ENCODE data around the gene GABBR2. TPM values are rescaled to one million over a fixed set of nuclear protein-coding genes. Genes with fewer than 3 reads are reported as not detected.

The GABBR2 gene
- total RNA-seq, 2 experiments from 2014 or later, result not detected

GRCh38 chr9:98521141-98521540 lies 187.6 kb downstream of the GABBR2 start:
- no peaks in the 10 kb centered on the region for H3K4me1 ChIP-seq (ENCODE audit: insufficient read depth, low read length, poor library complexity, severe bottlenecking)
- H3K27ac ChIP-seq (ENCODE audit: low read depth, low read length, poor library complexity, severe bottlenecking), result no peak overlapping the region
- no peak for DNase-seq (ENCODE audit: low spot score)
- H2AFZ ChIP-seq (ENCODE audit: low read length), result no peak overlapping the region
- H3K79me2 ChIP-seq (ENCODE audit: insufficient read depth, low read depth, low read length), result no peaks in the 10 kb centered on the region
- TF ChIP-seq EZH2phosphoT487 (IDR thresholded peaks at IDR 0.05; ENCODE audit: borderline replicate concordance, low read depth, low read length), result no peak
- TF ChIP-seq, protein P1, sequence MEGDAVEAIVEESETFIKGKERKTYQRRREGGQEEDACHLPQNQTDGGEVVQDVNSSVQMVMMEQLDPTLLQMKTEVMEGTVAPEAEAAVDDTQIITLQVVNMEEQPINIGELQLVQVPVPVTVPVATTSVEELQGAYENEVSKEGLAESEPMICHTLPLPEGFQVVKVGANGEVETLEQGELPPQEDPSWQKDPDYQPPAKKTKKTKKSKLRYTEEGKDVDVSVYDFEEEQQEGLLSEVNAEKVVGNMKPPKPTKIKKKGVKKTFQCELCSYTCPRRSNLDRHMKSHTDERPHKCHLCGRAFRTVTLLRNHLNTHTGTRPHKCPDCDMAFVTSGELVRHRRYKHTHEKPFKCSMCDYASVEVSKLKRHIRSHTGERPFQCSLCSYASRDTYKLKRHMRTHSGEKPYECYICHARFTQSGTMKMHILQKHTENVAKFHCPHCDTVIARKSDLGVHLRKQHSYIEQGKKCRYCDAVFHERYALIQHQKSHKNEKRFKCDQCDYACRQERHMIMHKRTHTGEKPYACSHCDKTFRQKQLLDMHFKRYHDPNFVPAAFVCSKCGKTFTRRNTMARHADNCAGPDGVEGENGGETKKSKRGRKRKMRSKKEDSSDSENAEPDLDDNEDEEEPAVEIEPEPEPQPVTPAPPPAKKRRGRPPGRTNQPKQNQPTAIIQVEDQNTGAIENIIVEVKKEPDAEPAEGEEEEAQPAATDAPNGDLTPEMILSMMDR (conservative IDR thresholded peaks at IDR 0.05; ENCODE audit: low read length), result no peak
- H3K4me2 ChIP-seq (ENCODE audit: low read length), result no peak overlapping the region
- ChIA-PET POLR2A (no interaction called here), CTCF (ENCODE audit: unreplicated experiment) (no interaction called here)
- H3K9me2 ChIP-seq (ENCODE audit: insufficient read depth, low read length), result no peaks in the 10 kb centered on the region
- H3K4me3 ChIP-seq (ENCODE audit: low read depth, low read length, poor library complexity, severe bottlenecking), result no peak overlapping the region
- H4K20me1 ChIP-seq (ENCODE audit: insufficient read depth, low read length), result no peaks in the 10 kb centered on the region
- no peaks in the 10 kb centered on the region for H3K9me3 ChIP-seq (ENCODE audit: low read length)
- intact Hi-C loops (cut with micrococcal nuclease; ENCODE audit: unreplicated experiment), result no loop called here
- H3K36me3 ChIP-seq (ENCODE audit: insufficient read depth, low read length), result no peaks in the 10 kb centered on the region
- no TSS peak for BruUV-seq (replicated peaks)

DNA sequence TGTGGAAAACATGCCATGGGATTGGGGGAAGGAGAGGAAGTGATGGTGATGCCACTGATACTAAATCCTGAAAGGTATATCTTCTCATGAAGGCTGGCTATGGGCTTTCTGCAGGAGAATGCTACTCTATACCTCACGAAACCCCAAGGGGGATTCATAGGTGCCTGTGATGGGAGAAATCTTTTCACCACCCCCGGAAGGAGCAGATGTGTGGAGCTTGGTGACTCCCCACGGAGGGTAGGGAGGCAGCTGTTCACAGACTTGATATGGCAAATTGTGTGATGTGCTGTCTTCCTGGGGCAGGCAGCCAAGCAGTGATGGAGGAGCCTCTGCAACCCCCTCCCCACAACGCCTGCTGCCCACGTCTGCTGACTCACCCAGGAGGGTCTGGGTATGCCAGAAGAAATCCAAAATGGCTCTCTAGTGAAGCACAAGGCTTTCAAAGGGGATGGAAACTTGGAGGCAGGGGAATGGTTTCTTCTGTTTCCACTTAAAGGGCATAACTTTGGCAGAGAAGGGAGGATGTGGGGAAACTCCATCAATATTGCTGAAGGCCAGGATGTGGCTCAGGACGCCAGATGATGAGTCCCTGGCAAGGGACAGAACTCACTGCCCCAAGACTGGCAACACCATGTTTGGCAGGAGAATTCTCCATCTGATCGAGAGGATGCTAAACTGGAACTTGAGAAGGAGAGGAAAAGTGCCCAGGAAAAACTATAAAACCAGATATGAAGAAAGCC lies 188.3 kb downstream of the GABBR2 start:
- H2AFZ ChIP-seq (ENCODE audit: low read length), result no peak overlapping the region
- H3K36me3 ChIP-seq (ENCODE audit: insufficient read depth, low read length), result no peaks in the 10 kb centered on the region
- H4K20me1 ChIP-seq (ENCODE audit: insufficient read depth, low read length), result no peaks in the 10 kb centered on the region
- H3K4me3 ChIP-seq (ENCODE audit: low read depth, low read length, poor library complexity, severe bottlenecking), result no peak overlapping the region
- BruUV-seq (replicated peaks), result no TSS peak
- H3K27ac ChIP-seq (ENCODE audit: low read depth, low read length, poor library complexity, severe bottlenecking), result no peak overlapping the region
- intact Hi-C loops (cut with micrococcal nuclease; ENCODE audit: unreplicated experiment), result no loop called here
- TF ChIP-seq, protein P1 (conservative IDR thresholded peaks at IDR 0.05; ENCODE audit: low read length), result no peak
- no peak for TF ChIP-seq EZH2phosphoT487 (IDR thresholded peaks at IDR 0.05; ENCODE audit: borderline replicate concordance, low read depth, low read length)
- H3K79me2 ChIP-seq (ENCODE audit: insufficient read depth, low read depth, low read length), result no peaks in the 10 kb centered on the region
- no peaks in the 10 kb centered on the region for H3K9me3 ChIP-seq (ENCODE audit: low read length)
- ChIA-PET POLR2A (interaction anchor here (0.6 kb wide), 1 partner anchor 998 kb away, joined by 3 read pairs; no protein-coding TSS in a partner anchor), CTCF (ENCODE audit: unreplicated experiment) (no interaction called here)
- no peak for DNase-seq (ENCODE audit: low spot score)
- H3K4me2 ChIP-seq (ENCODE audit: low read length), result no peak overlapping the region
- H3K4me1 ChIP-seq (ENCODE audit: insufficient read depth, low read length, poor library complexity, severe bottlenecking), result no peaks in the 10 kb centered on the region
- no peaks in the 10 kb centered on the region for H3K9me2 ChIP-seq (ENCODE audit: insufficient read depth, low read length)

- Histone ChIP-seq H4K20me1 (ENCODE audit: insufficient read depth, low read length) (no peaks in the 10 kb centered on the region), H3K9me3 (ENCODE audit: low read length) (no peaks in the 10 kb centered on the region), H3K4me3 (ENCODE audit: low read depth, low read length, poor library complexity, severe bottlenecking) (no peak overlapping the region), H3K36me3 (ENCODE audit: insufficient read depth, low read length) (no peaks in the 10 kb centered on the region), H3K79me2 (ENCODE audit: insufficient read depth, low read depth, low read length) (no peaks in the 10 kb centered on the region), H3K27ac (ENCODE audit: low read depth, low read length, poor library complexity, severe bottlenecking) (no peak overlapping the region), H3K4me1 (ENCODE audit: insufficient read depth, low read length, poor library complexity, severe bottlenecking) (no peaks in the 10 kb centered on the region), H3K9me2 (ENCODE audit: insufficient read depth, low read length) (no peaks in the 10 kb centered on the region), H2AFZ (ENCODE audit: low read length) (no peak overlapping the region), H3K4me2 (ENCODE audit: low read length) (no peak overlapping the region)
- BruUV-seq (replicated peaks), result no TSS peak
- TF ChIP-seq, protein P1 (conservative IDR thresholded peaks at IDR 0.05; ENCODE audit: low read length), result no peak
- no peak for TF ChIP-seq EZH2phosphoT487 (IDR thresholded peaks at IDR 0.05; ENCODE audit: borderline replicate concordance, low read depth, low read length)
- no peak for DNase-seq (ENCODE audit: low spot score)
- ChIA-PET CTCF (ENCODE audit: unreplicated experiment) (no interaction called here), POLR2A (interaction anchor here (0.6 kb wide), 1 partner anchor 997 kb away, joined by 3 read pairs; no protein-coding TSS in a partner anchor)
- intact Hi-C loops (cut with micrococcal nuclease; ENCODE audit: unreplicated experiment), result no loop called here
These were observed 189.1 kb downstream of the GABBR2 start for GRCh38 chr9:98519641-98520040.
